ENCODE measurements around the gene JAKMIP2.
"Not testable (repeated sequence)": the region's sequence is repeated elsewhere in the genome, so short reads cannot be mapped to it uniquely, and the experiment has no call there.

The JAKMIP2 gene

DNA sequence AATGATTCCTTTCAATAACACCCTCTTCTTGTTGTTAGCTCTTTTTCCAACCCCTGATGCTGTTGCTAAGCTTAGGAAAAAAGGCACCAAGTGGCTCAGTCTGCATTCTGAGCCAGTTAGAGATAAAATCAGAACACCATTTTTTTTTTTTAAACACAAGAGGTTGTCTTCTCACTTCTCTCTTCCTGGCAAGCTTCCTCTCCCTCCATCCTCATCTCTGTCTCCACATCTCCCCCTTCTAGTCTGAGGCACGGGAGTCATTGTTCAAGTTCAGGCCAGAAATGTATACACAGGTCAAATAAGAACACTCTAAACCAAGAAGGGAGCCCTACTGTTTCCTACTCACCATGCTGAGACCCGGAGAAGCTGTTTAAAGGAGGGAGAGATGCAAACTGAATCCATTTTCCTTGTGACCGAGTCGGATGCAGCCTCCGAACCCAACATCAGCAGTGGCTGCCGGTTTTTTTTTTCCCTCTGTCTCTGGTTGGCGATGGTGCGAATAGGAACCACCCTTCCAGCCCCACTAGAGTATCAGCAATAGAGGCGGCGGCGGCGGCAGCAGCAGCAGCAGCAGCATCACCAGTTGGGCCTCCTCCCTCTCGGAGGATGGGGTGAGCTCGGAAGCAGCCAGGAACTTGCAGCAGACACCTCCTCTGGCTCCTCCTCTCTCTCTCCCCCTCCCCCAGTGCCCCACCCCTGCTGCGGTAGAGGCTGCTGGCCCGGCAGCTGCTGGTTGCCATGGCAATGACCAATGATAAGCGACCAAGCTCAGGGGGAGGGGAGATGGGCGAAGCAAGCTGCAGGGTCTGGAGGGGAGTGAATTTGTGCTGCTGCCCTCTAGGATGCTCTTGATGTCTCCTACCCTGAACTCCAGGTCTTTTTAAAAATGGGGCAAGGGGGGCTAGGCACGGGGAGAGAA is at the start of gene JAKMIP2:
Gene JAKMIP2 (minus strand): TSS at position 619 of the 919 bp plus-strand sequence. CDS start 110,922 bp downstream, outside the sequence.
- DNase-seq (ENCODE audit: low read depth, low spot score) = peak; percentile 98

DNA sequence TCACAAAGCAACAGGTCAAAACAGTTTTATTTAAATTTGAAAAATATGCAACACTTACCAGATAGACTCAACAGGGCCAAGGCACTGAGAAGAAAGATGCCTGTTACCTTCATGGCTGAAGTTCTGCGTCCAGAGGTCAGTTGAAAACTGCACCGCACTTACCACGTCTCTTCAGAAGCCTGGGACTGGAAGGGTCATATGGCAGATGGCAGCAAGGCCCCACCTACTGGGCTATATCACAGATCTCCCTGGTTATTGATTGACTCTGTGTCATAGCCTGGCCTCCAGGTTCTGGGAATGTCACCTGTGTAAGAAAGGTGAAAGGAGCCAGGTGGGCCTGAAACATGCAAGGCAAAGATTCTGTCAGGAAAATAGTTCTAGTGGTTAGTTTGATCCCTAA is 48.9 kb upstream of the JAKMIP2 start, which contains the start of gene SPINK1:
Gene SPINK1 (minus strand): TSS at position 207 of the 400 bp plus-strand sequence. CDS start 94 bp downstream, at position 113.
- DNase-seq (ENCODE audit: low read depth, low spot score) = no peak

DNA sequence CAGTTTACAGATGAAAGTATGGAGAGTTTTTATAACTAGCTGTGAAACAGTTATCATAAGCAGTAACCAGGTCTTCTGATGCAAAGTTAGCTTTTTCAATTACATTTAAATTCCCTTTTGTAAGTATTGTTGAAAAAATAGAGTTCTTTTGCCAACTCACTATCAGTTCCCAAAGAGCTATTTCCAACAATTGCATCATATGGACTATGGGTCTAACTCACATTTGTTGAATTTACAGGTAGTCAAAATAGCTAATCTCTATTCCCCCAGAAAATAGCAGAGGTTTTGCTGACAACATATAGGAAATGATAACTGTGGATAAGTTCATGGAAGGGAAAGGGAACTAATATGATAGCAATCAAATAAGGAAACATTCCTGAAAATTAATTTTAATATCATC is 47.5 kb upstream of the JAKMIP2 start:
- no peak for DNase-seq (ENCODE audit: low read depth, low spot score)

DNA sequence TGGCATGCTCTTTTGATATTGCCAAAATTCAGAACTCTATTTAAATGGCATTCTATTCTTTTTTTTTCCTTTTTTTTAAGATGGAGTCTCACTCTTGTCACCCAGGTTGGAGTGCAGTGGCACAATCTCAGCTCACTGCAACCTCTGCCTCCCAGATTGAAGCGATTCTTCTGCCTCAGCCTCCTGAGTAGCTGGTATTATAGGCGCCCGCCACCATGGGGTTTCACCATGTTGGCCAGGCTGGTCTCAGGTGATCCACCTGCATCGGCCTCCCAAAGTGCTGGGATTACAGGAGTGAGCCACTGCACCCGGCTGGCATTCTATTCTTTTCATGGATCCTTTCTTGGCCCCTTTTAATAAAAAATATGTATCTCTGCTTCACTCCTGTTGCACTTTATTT is 44.5 kb upstream of the JAKMIP2 start:
- not testable (repeated sequence) for DNase-seq (ENCODE audit: low read depth, low spot score)

DNA sequence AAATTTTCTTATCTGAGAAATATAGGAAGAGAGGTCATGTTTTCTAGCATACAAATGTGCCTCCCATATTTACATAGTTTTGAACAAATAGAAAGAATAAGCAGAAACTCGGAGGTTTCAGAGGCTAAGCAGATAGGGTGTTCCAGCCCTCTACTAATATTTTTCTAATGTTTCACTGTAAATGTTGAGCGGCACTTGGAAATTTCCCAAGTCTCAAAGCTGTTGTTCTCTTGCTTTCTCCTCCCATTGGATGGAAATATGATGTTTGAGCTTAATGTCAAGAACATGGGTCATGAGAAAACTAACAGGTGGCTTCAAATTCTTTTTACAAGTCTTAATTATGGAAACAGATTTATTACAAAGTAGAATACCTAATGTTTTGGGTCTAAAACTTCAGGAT is 43.8 kb upstream of the JAKMIP2 start:
- no peak for DNase-seq (ENCODE audit: low read depth, low spot score)

GRCh38 chr5:147822686-147823491 is 40.4 kb upstream of the JAKMIP2 start:
- peak; percentile 85 for DNase-seq (ENCODE audit: low read depth, low spot score)

DNA sequence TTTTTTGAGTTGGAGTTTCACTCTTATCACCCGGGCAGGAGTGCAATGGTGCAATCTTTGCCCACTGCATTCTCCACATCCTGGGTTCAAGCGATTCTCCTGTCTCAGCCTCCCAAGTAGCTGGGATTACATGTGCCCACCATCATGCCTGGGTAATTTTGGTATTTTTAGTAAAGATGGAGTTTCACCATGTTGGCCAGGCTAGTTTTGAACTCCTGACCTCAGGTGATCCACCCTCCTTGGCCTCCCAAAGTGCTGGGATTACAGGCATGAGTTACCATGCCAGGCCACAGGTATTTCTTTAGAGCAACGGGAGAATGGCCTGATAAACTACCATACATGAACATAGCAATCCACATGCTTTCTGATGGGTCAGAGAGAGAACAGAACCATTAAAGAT is 39.7 kb upstream of the JAKMIP2 start:
- not testable (repeated sequence) for DNase-seq (ENCODE audit: low read depth, low spot score)

DNA sequence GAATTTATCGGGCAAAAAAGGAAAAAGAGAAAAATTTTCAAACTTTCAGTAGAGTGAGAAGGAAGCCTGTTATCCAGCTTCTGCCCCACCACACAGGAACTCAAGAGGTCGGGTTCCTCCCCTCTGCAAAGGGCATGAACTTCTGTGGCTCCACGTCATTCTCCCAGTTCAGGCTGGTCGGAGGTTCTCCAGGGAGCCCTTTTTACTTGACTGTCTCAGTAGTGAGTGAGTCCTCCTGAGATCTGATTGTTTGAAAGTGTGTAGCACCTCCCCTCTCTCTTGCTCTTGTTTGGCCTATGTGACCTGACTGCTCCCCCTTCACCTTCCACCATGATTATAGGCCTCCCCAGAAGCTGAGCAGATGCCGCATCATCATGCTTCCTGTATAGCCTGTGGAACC is 39.2 kb upstream of the JAKMIP2 start:
- DNase-seq (ENCODE audit: low read depth, low spot score) = no peak

DNA sequence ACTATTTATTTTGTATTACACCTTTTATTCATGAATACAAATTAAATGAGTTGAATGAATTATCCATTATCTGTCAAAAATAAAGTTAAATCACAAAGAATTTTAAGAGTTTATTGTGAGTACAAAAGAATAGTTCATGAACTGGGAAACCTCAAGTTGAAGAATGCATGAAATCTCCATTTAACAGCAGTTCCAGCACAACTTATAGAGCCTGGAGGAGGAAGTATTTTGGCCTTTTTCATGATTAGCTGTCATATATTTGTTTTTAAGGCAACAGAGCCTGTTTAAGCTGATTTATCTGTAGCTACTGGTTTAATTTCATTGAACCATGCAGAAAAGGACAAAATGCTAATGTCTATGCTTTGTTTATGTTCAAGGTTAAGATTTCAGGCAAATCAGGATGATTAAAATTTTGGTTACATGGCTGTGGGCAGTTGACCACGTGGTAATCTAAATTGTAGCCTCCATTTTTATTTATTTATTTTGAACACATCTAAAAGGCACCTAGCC is 36.8 kb upstream of the JAKMIP2 start:
- no peak for DNase-seq (ENCODE audit: low read depth, low spot score)

DNA sequence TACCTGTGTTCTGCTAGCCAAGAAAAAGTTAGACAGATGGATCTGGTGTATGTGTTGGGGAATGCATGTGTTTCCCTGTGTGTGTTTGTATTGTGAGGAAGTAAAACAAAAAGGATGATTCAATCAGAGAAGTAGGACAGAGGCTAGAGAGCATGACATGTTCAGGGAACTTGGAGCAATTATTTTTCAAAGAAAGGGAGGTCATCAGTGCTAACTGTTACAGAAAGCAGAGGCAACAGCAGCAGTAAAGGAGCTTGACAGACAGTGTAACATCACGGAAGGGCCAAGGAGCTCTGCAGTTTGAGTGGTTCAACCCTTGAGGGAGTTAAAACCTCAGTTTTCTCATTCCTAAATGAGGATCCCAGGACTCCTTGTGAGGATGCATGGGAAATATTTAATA is 35.8 kb upstream of the JAKMIP2 start:
- peak; percentile 3 for DNase-seq (ENCODE audit: low read depth, low spot score)

DNA sequence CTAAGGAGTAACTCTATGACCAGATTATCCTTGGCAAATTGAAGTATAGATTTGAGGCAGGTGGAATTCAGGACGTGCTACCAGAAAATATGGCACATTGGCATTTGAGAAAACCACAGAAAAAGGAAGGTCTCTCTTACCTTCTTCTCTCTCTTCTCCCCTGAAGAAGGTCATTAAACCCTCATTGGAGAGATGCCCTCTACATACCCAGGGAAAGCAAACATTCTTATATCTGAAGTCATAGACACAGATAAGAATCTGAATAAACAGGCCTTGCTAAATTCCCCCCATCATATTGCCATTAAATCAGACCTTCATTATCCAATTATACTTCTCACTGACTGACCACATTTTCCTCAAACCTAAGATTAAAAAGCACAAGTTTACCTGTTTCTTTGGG is 31.2 kb upstream of the JAKMIP2 start:
- DNase-seq (ENCODE audit: low read depth, low spot score) = no peak

DNA sequence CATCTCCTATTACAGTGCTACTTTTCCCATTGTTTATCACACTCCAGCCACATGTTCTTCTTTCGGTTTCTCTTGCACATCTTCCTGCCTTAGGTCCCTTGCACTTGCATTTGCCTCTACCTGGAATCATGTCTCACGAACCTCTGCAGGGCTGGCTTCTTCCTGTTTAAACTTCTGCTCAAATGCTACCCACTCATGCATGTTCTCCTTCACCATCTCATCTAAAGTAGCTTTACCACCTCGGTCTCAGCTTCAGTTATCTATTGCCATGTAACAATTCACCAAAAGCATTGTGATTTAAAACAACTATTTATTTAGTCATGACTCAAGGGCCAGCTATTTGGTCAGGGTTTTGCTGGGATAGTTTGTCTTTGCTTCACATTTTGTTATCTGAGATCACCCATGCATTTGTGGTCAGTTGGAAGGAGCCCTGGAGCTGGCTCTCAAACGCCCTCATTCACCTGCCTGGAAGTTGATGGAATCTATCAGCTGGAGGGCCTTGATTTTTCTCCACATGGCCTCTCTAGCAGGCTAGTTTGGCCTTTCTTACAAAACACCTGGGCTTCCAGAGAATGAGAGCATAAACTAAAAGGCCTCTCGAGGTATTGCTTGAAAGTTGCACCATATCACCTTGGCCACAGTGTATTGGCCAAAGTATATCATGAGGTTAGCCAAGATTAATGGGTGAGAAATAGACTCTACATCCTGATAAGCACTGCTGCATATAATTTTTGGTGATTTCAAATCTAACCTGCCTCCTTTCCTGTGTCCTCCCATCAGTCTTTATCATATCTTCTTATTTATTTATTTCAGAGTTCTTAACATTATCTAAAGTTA is 27.5 kb upstream of the JAKMIP2 start:
- DNase-seq (ENCODE audit: low read depth, low spot score) = peak; percentile 71

DNA sequence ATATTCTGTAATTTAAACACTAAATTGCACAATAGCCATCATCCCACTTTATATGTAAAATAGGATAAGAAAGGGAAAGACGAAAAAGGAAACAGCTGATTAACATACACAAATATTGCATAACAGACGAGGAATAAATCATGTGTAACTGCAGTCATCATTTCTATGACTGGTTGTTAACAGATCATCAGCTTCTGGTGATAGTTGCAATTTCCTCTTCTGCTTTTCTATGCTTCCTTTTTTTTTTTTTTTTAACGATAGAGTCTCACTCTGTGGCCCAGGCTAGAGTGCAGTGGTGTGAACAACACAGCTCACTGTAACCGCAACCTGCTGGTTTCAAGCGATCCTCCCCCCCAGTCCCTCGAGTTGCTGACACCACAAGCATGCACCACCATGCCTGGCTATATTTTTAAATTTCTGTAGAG is 22.5 kb upstream of the JAKMIP2 start:
- no peak for DNase-seq (ENCODE audit: low read depth, low spot score)

GRCh38 chr5:147804334-147804733 is 21.8 kb upstream of the JAKMIP2 start:
- no peak for DNase-seq (ENCODE audit: low read depth, low spot score)

DNA sequence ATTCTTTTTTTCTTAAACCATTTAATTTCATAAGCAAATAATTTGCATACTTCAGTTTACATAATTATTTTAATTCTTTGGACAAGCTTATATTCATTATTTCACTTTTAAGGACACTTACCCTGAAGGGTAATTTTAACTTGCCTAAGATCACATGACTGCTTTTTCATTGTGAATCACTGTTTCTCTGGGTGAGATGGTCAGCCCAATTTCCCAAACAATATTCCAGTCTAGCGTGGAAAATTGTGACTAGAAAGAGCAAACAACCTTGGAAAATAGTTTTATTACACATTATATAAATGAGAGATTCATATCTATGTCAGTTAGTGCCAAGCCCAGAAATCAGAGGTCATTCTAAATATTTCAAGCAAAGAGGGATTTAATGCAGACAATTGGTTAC is 21.4 kb upstream of the JAKMIP2 start:
- DNase-seq (ENCODE audit: low read depth, low spot score) = no peak

DNA sequence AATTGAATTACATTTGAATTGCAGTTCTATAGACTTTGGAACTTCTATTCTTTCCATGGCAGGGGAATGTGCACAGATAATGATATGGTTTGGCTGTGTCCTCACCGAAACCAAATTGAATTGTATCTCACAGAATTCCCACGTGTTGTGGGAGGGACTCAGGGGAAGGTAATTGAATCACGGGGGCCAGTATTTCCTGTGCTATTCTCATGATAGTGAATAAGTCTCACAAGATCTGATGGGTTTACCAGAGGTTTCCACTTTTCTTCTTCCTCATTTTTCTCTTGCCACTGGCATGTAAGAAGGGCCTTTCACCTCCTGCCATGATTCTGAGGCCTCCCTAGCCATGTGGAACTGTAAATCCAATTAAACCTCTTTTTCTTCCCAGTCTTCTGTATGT is 20.6 kb upstream of the JAKMIP2 start:
- DNase-seq (ENCODE audit: low read depth, low spot score) = not testable (repeated sequence)

DNA sequence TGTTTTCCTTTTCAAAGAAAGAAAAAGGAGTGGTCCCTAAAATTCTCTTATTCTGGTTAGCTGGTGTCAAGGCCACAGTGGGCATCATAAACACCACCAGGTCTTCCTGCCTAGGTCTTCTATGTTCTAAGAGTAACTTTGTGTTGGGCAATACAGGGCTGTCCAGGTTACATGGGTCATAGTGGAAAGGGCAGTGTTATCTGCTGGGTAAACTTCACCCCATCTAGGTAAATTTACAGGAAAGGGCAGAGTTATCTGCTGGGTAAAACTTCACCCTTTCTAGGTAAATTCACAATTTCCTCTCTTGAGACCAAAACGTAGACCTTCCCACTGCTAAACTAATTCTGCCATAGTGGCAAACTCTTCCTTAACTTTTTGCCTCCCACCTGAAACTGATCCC is 18.9 kb upstream of the JAKMIP2 start:
- DNase-seq (ENCODE audit: low read depth, low spot score) = no peak

DNA sequence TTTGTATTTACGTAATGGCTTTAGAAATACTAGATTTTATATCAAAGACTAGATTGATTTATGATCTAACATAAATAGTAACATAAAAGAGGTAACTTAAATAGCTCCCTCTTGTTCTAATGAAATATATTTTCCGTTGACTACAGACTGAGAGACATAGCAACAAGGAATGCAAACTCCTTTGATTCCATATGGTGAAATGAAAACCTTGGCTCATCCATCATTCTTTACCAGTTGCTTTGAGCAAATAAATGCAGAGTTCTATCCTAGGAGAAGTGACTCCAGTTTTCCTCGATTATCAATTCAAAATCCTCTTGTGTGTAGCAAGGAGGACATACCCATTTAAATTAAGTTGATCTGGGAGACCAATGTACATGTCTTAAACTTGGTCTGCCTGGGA is 18.0 kb upstream of the JAKMIP2 start:
- no peak for DNase-seq (ENCODE audit: low read depth, low spot score)

GRCh38 chr5:147796556-147797308 is 14.2 kb upstream of the JAKMIP2 start:
- DNase-seq (ENCODE audit: low read depth, low spot score) = no peak

DNA sequence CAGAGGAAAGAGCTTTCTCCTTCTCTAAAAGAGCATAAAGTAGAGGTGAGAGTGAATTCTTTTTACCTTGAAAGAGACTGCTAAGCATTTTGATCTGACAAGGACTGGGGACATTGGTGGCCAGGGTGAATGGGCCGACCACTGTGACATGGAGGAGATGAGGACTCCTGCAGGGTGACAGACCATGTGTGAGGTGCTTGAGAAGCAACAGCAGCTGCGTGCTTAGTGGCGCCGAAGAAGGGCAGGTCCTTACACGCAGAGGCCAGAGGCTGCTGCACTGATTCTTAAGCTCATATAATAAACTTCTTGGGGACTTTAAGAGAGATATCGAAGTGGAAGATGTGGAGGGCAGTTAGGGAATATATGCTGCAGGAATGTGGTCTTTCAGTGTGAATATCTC is 8.7 kb upstream of the JAKMIP2 start:
- no peak for DNase-seq (ENCODE audit: low read depth, low spot score)

DNA sequence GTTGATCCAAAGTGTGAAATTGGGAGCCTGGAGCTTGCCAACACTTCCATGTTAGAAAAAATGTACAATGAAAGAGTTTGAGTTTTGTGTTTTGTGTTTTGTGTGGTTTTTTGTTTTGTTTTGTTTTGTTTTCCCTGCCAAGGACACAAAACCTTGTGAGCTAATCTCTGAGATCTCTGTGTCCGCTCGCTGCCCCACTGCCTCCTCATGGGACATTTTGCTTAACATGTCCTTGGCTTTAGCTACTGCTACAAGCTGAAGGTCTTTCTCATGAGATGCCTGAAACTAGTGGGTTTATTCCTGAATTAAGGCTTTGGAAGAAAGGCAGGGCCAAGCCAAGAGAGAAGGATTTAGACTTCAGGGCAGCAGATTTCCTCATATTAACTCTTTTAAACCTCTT is 7.3 kb upstream of the JAKMIP2 start:
- DNase-seq (ENCODE audit: low read depth, low spot score) = no peak

Data from astrocyte of the hippocampus (primary cell).